ENCODE measurements around the gene SCO1.
"Not testable (repeated sequence)": the region's sequence is repeated elsewhere in the genome, so short reads cannot be mapped to it uniquely, and the experiment has no call there.

The SCO1 gene

DNA sequence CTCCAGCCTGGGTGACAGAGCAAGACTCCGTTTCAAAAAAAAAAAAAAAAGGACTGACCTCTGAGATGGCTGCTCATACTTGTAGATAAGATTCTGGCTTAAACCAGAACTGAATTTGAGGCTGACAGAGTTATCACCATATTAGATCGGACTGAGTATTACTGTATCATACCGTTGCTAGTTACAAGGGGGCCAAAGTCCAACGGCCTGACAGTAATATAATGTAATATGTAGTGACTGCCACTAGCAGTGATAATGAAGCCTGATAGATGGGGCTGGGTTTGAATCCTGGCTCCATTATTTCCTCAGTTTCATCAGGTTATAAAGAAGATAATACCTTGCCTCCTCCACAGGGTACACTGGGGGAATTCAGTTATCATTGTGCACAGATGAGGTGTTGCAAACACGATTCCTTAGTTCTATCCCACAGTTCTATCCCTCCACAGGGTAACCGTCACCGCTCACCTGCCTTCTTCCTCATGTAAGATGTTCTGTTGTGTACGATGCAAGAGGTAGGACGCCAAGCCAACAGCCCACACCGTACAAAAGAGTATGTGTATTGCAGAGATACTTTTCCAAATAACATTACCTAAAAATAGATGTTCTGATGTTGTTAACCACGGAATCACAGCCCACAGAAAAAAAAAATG is 27.3 kb upstream of the SCO1 start:
- no peak for DNase-seq

DNA sequence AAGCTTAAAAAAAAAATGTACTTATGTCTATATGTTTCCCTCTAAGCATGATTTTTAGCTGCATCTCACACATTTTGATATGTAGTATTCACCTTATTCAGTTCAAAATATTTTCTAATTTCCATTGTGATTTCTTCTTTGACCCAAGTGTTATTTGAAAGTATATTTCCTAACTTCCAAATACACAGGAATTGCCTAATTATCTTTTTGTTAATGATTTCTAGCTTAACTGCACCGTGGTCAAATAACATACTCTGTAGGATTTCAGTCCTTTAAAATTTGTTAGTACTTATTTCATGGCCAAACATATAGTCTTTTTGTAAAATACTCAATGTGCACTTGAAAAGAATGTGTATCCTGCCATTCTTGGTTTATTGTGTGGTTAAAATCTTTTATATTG is 21.2 kb upstream of the SCO1 start:
- no peak for DNase-seq

DNA sequence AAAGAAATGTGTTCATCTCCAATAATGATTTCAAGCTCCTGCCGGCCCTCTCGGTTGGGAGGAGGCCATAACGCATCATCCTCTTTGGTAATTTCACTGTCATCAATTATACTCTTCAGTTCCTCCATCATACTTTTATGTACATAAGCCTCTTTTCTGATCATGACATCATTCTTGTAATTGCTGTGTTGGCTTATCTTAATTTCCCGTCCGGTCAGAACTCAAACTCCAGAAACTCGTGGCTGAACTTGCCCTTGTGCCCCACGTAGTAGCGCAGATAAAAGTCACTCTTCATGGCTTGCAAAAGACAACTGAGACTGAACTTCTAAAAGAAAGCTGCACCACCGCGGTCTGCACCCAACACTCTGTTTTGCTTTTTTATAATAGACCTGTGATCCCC is 18.9 kb upstream of the SCO1 start:
- DNase-seq: no peak

DNA sequence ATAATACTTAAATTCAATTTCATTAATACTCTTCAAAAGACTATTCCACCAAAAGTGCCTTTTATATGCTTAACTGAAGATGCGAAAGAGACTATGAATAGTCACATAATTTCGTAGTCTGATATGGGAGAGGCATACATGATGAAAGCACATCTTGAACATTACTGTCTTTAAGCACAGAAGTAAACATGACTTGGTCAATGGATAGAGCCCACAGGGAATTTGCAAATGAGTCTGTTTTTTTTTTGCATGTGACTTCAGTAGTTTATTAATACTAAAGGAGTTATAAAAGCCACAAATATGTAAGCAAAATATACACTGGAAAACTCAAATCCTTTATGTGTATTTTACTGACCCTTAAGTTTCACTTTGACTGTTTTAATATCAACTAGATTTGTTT is 16.0 kb upstream of the SCO1 start:
- no peak for DNase-seq

DNA sequence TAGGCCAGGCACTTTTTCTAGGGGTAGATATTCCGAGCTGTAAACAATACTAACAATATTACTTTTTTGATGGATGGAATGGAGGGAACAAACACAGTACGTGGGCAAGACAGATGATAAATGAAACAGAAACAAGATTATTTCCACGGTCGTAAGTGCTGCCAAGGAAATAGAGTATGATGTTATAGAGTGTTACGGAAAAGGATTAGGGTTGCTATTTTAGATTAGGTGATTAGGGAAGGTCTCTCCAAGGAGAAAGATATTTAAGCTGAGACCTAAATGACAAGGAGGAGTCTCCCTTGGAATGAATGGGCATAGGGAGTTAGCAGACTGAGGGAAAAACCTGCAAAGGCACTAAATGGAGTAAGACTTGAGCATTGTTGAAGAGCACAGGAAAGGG is 8.4 kb upstream of the SCO1 start:
- DNase-seq: no peak

DNA sequence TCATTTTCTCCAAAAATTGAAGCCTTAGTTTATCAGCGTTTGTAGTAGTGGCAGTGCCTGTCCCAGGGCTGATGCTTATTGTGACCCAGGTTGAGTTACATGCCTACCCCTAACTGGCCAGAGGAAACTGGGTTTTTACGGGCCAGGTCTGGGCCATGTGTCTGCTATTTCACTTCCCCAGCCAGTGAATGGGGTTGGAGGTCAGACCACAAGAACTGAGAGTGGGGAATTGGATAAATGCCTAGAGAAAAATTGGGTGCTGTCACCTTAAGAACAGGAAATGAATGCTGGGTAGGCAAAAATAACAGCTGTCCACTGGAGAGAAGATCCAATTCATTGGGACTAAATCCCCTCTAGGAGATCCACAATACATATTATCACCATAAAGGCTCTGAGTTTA is 5.2 kb upstream of the SCO1 start:
- DNase-seq: peak; percentile 22

DNA sequence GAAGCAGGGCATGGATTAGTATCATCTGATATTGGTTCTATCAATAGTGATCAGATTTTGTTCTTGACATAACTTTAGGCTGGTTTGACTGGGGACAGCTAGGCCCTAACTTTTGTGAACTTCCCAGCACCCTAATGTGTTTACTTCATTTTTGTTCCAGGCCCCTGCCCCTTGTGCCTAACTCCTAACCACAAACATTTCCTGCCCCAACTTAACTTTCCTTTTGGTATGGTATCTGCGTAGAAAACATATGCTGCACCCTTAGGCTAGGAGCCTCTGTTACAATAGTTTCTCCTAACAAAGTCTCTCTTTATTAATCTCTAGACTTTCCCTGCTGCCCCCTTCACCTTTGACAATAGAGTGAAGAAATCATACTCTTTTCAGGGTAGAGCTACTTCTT is 2.5 kb upstream of the SCO1 start:
- DNase-seq: peak; percentile 26

DNA sequence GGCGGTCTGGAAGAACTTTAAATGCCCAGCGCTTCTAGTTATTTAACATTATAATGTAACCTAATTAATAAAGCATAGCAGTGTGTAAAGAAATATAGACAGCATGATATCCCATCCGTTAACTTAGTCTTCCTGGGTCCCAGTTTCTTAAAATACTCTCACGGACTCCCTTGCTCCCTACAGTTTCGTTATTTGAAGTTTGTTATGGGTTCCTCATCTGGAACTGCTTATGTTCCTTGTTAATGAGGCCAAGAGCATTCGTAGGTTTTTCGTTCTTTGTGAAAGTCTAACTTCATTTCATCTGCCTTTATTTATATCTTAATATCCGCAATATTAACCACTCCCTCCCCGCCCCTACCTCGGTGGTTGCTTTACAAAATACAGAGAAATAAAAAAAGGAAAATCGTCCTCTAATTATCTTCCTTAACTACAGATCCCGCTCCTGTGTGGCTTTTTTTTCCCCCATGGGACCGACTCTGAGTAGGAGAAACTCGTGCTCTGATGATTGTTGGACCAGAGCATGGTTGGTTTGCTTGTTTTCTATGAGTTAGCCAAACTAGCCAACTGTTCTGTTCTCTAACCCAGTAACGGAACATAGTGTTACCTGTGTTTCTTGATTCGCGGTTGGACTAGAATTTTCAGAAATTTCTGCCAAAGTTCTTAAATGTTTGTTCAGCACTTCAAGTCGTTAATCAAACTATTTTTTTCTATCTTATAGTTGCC is 924 bp upstream of the SCO1 start:
- peak; percentile 41 for DNase-seq

DNA sequence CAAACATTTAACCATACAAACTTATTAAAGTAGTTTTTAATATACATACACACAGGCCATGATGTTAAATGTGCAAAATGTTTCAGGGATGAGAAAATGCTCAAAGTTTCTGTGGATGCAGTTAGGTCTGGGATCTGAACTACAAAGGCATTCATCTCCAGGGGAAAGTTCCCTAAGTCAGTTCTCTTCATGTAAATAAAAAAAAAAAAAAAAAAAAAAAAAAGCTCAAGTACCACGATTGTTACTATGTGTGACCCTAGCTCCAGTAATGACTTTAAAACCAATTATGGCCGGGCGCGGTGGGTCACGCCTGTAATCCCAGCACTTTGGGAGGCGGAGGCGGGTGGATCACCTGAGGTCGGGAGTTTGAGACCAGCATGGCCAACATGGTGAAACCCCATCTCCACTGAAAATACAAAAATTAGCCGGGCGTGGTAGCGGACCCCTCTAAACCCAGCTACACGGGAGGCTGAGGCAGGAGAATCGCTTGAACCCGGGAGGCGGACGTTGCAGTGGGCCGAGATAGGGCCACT is 1.4 kb downstream of the SCO1 start:
- not testable (repeated sequence) for DNase-seq

DNA sequence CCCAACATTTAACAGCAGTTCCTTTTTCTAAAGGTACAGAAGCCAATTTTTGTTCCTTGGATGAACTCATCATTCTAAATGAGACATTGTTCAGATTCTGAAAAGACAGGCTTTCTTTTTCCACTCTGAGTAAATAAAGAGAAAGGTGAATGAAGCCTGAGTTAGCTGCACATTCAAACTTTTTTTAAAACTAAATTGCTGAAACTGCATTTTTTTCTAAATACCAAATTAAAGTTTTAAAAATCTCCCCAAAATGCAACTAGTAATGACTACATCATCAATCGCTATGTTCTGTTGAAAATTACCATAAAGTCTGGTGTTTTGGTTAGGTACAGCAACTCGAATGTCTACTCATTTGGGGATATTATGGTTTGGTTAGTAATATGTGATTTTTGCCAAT is 9.8 kb downstream of the SCO1 start:
- DNase-seq: no peak

DNA sequence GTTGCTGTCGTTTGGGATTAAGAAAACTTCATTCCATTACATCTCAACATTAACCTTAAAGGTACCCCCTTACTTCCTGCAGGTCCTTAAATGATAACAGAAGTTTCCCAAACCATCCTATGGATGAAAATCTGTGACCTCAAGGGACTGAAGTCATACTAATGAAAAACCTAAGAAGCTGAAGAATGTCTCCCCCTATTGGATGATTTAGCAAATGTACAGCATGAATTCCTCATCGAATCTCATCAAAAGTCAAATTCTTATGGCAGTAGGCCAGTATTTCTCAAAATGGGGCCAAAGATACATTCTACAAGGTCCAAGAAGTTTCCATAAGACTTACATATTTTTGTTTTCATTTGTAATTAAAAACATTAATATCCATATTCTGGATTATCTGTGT is 13.5 kb downstream of the SCO1 start:
- DNase-seq: peak; percentile 74

DNA sequence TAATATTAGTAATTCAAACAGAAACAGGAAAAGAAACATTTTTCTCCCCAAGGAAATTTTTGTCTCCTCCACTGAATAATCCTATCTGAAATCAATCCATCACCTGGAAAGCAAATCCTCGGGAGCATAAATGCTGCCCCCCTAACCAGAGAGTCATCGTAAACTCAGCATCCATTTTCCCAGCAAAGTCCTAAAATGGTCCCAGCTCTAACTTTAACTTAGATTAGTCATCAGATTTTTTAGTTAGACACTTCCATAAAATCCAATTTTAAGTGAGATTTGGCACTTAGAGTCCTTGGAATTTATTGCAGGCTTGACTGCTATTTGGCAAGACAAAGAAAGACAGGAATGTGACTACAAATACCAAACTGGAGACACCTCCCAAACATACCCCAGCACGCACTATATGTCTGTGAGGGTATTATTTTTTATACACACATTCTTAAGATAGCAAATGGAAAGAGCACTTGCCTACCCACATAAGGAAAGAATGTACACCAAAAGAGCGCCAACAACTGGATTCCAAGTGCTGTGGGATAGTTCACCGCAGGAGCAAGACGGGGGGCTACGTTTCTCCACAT is 15.4 kb downstream of the SCO1 start:
- no peak for DNase-seq

DNA sequence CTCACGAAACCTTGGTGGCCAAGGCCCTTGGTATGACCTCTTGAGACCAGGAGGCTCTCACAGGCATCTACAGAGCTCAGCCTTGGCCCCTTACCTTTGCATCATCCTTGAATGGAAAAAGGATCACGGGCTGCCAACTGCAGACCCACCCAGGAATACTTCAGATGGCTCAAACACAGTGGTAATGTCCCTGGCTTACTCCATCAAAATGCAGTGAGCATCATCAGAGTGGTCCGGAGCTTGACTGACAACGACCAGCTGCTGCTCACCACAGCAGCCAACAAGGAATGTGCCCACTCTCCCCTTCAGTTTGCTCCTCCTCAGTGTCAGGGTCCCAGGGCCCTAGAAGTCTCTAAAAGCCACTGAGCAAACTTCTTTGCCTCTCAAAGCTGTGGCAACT is 22.6 kb downstream of the SCO1 start:
- no peak for DNase-seq

DNA sequence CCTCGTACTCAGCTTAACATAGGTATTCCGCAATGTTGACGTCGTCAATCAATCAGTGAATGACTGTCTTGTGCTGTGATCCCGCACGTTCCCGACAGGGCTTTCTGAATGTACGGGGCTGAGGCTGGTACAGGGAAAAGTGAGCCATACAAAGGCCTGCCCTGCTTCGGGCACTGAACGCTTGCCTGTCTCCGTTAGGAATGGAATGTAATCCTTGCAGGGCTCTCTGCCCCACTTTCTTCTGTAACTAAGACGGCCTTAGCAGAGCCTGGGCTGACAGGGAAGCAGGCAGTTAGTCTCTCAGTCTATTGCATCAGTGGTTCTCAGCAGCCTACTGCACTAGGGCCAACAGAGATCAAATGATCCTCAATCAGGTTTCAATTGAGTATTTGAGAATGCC is 24.0 kb downstream of the SCO1 start:
- no peak for DNase-seq

DNA sequence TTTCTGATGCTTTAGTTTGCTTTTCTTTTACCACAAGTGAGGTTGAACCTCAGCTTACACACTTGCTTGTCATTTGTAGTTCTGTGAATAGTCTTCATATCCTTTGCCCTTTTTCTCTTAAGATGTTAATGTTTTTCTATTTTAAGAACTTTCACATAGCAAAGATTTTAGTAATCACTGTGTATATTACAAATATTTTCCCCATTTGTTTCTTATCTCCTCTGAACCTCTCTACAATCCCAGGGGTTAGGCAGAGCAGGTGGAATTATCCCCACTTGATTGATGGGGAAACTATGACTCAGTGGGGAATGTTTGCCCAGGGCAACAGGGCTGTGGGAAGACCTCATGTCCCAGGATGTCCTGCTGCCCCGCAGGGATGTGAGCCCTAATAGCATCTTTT is 28.6 kb downstream of the SCO1 start:
- DNase-seq: no peak

DNA sequence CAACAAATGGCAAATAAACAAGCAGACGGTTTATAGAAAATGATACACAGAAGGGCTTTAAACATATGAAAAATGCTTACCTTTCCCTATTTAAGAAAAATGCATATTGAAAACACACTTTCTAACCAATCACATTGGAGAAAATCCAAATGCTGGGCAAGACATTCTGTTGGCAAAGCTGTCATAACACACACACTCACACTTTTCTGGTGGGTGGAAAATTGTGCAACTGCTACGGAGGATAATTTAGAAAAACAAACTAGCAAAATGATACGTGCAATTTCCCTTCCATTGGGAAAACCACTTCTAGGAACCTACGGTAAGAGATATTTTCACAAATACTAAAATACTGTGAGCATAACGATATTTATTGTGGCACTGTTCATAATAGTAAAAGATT is 30.4 kb downstream of the SCO1 start:
- DNase-seq: no peak

DNA sequence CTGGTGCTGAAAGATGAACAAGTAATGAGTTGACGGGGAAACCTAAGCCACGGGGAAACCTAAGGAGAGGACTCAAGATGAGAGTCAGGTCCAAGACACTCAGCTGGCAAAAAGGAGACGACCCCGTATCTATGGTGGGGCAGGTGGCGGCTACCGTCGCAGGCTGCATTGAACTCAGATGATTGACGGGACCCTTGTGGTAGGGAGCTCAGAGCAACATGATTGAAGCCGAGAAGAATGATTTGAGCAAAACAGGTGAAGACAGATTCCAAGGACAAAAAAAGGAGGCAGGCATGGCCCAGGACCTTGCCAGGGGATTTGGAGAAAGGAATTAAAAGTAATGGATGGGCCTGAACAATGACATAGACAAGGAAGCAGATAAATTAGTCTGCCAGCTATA is 32.8 kb downstream of the SCO1 start:
- no peak for DNase-seq

DNA sequence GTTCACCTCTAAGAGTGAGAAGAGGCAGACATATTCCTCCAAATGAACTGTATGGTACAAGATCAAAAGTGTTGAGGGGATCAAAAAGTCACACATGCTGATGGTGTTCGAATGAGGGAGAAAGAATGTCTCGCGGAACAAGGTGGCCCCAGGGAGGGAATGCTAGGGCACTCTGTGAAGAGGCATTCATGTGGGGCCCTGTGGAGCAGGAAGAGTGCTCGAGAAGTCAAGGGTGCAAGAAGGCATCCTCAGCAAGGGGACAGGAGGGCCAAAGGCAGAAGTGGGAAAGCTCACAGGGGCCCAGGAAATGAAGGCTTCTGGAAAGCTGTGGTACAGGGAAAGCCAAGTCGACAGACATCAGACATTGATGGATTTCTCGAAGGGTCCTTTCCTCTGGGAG is 34.1 kb downstream of the SCO1 start:
- DNase-seq: no peak

DNA sequence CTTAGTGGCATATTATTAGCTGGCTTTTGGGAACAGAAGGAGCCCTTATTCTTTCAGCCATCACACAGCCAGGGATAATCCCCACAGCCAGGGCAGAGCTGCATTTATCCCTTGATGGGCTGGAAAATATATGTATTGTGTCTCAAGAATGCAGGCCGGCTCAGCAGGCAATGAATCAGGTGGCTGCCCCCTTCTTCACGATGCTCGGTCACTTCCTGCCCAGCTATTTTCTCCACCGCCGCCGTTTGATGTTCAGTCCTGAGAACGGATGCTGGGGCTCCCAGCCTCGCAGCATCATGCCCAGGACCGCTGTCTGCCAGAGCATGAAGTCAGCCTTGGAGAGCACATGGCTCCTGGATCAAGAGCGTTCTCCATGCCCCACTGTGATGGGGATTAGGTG is 35.9 kb downstream of the SCO1 start:
- DNase-seq: no peak

DNA sequence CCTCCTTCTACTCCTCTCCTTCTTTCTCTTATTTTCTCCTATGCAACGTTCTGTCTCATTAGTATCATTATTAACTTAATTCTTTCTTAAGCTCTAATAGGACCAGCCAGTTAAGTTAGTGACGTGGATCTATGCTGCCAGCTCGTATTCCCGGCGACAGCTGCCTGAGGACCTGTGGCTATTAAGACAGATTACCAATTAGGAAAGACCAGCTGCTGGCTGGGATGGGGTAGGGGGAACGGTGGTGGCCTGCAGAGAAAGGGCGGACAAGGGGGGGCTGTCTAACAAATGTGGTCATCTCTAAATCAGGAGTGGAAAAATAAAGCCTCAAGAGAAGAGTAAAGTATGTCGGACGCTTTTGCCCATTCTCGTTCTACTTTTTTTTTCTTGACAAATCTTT is 39.5 kb downstream of the SCO1 start:
- no peak for DNase-seq

DNA sequence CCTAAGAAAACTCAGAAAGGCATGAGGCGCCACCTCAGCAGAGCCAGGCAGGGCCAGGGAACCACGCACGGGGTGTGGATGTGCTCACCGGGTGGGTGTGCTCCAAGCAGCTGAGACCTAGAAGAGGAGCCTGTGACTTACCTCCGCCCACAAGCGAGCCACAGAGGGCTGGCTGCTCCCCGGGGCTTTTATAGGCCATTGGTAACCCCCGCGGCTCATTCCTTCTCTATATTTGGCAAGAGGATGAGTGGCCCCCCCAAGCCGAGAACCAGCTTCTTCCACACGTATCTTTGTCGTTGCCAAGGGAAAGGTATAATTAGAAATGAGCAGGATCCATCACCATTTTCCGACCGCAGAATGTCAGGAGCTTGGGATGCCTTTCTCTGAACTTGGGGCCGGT is 40.2 kb downstream of the SCO1 start, which contains the start of gene MYH3:
TSS of gene MYH3 (minus strand) at position 162 of the 400 bp plus-strand sequence. CDS start 2,245 bp downstream, outside the sequence.
- no peak for DNase-seq

DNA sequence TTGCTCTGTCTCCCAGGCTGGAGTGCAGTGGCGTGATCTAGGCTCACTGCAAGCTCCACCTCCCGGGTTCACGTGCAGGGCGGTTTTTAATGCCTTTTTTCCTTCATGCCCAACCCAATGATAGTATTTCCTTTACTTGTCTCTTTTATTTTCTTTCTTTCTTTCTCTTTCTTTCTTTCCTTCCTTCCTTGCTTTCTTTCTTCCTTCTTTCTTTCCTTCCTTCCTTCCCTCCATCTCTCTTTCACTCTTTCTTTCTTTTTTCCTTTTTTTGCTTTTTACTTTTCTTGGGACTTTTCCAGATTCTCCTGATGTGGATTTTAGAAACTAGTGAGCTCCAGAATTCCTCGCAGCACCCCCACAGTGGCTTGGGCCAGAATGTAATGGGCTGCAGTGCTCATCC is 43.3 kb downstream of the SCO1 start:
- no peak for DNase-seq

DNA sequence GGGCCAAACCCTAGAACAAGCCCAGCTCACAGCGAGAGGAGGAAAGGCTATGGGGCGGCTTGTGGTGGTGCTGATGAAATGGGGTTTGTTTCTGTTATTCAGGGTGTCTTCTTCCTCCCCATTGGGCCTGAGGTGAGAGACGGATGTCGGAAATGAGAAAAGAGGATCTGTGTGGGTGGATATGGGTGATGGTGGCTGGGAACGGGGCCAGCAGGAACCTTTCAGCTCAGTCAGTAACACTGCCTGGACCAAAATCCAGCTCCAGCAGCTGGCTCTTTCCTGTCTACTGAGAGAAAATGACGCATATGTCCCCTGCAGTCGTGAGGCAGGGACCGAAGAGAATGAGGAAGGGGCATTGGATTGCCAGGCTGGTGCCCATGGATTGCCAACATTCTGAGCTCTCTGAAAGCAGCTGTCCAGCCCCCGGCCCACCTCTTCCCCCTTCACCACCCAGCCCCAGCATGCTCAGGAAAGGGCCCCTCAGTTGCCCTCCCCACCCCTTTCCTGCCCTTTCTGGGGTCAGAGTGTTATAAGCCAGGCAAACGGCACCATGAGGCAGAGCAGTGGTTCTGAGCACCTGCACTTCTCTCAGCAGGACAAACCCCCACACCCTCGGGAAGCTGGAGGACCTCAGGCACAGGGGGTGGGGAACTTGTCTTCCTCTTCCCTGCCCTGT is 44.2 kb downstream of the SCO1 start:
- DNase-seq: peak; percentile 6

DNA sequence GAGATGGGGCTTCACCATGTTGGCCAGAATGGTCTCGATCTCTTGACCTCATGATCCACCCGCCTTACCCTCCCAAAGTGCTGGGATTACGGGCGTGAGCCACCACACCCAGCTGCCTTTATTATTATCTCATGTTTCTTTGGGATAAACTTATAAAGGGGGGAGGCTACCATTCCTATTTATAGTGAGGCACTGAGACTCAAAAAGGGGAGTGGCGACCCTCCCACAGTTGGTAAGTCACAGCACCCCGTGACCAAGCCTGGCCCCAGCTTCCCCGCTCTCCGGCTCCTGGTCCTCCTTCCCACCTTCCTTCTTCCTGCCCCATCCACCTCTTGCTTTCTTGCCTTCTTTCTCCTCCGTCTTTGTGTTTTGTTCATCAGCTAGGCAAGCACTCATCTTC is 45.4 kb downstream of the SCO1 start:
- DNase-seq: no peak

Measured in hematopoietic multipotent progenitor cell treated with erythropoietin and hydrocortisone succinate and interleukin-3 and kit ligand, for 8 days (in vitro differentiated cells).